Activated naive CD4-positive, alpha-beta T cell treated with anti-CD3 and anti-CD28 coated beads, Interleukin-2, amount 10 ng/mL, durations not matched to agents 7 days and 5 days (primary cell): ENCODE data around the gene GPR84.
"Not testable (repeated sequence)": the region's sequence is repeated elsewhere in the genome, so short reads cannot be mapped to it uniquely, and the experiment has no call there.

ENCODE experiments used
- CTCF ChIA-PET: fragments of 350-600 bp; sonication (Branson Sonifier 250); formaldehyde crosslinking; loops from one replicate; lab custom pipeline; 2021; ENCODE audit warnings: antibody characterized with exemption; lab: Charles Lee
- DNase-seq: peaks from one replicate; pipeline ENCODE4 v3.0.0-alpha.2; 2020
- H3K27ac Mint-ChIP-seq: one replicate; pipeline ENCODE4 v1.8.0; 2021; ENCODE audit warnings: mild to moderate bottlenecking, moderate library complexity, mixed read lengths
- H3K27me3 Mint-ChIP-seq: one replicate; pipeline ENCODE4 v1.8.0; 2021; ENCODE audit warnings: mild to moderate bottlenecking, mixed read lengths
- H3K36me3 Mint-ChIP-seq: one replicate; pipeline ENCODE4 v1.8.0; 2021; ENCODE audit warnings: mixed read lengths
- H3K4me1 Mint-ChIP-seq: one replicate; pipeline ENCODE4 v1.8.0; 2021; ENCODE audit warnings: mixed read lengths
- H3K4me3 Mint-ChIP-seq: one replicate; pipeline ENCODE4 v1.8.0; 2021; ENCODE audit warnings: mild to moderate bottlenecking, moderate library complexity, mixed read lengths
- H3K9me3 Mint-ChIP-seq: one replicate; pipeline ENCODE4 v1.8.0; 2021; ENCODE audit warnings: mixed read lengths

Gene GPR84

DNA sequence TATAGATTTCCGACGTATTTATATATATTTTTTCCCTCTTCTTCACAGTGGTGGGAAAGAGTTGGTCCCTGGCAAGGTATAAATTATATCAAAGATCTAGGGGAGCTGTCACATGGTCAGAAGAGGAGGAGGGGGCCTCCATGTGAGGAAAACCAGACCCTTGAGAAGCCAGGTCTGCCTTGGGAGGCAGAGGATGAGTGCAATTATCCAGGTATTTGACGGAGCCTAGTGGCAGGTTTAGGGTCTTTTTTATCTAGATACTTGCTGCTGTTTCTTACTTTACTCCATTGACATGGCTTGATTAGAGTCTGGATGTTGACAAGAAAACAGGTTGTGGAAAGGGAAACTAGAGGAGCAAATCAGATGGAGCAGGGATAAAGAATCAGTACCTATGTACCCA is 33.8 kb downstream of the GPR84 start:
- Mint-ChIP-seq H3K36me3 (peaks cover 24% of the 10 kb centered on the region), H3K9me3 (no peaks in the 10 kb centered on the region), H3K27me3 (no peaks in the 10 kb centered on the region), H3K27ac (peak overlapping the region; percentile 63), H3K4me3 (no peak overlapping the region), H3K4me1 (peaks cover 60% of the 10 kb centered on the region)
- CTCF ChIA-PET, result interaction anchor here (0.8 to 1.1 kb wide), 2 partner anchors 69 to 114 kb away, joined by 3 read pairs; no protein-coding TSS in a partner anchor
- DNase-seq, result no peak

GRCh38 chr12:54329759-54330158 is 34.5 kb downstream of the GPR84 start:
- no peak for DNase-seq
- CTCF ChIA-PET, result interaction anchor here (0.8 to 1.1 kb wide), 3 partner anchors 39 to 113 kb away, joined by 3 read pairs; no protein-coding TSS in a partner anchor
- H3K27me3 Mint-ChIP-seq, result no peaks in the 10 kb centered on the region
- H3K4me1 Mint-ChIP-seq, result peaks cover 66% of the 10 kb centered on the region
- no peak overlapping the region for H3K4me3 Mint-ChIP-seq
- no peaks in the 10 kb centered on the region for H3K9me3 Mint-ChIP-seq
- H3K36me3 Mint-ChIP-seq, result peaks cover 24% of the 10 kb centered on the region
- no peak overlapping the region for H3K27ac Mint-ChIP-seq

DNA sequence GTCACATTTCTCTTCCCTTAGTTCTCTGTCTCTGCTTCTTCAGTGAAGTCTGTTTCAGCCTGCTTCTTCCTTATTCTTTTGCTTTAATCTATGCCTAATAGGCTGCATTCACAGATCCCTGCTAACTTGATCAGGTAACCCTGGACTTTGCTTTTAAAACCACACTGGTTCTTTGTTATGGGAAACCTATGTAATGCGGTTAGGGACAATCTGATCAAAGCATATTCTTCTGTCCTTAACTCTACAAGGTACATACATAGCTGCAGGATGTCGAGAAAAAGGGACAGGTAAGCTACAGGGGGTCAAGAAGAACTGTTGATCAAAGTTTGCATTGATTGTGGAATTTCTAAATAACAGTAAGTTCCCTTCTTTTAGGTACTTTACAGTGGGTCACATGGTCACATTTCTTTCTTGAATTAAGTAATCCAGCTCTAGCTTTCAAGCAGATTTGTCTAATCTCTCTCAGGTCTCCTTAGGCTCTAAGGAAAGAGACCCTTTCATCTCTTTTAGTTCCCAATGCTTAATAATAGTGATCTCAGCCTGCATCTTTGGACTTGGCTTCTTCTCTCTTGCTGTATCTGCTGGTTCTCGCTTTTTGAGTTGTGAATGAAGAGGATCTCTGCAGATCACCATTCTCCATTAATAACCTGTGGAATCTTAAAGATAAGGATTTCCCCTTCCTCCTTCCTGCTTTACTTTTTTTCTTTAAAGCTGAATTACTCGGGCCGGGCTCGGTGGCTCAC is 35.5 kb downstream of the GPR84 start:
- Mint-ChIP-seq H3K4me3 (peak overlapping the region; percentile 41), H3K4me1 (peaks cover 70% of the 10 kb centered on the region), H3K9me3 (no peaks in the 10 kb centered on the region), H3K27ac (peak overlapping the region; percentile 87), H3K36me3 (peaks cover 24% of the 10 kb centered on the region), H3K27me3 (no peaks in the 10 kb centered on the region)
- CTCF ChIA-PET, result interaction anchor here (1.0 to 1.9 kb wide), 2 partner anchors 8 to 40 kb away, joined by 3 to 12 read pairs; no protein-coding TSS in a partner anchor
- no peak for DNase-seq

GRCh38 chr12:54325442-54326109 is 38.7 kb downstream of the GPR84 start:
- peaks cover 51% of the 10 kb centered on the region for H3K4me1 Mint-ChIP-seq
- H3K27me3 Mint-ChIP-seq, DNase-seq, H3K9me3 Mint-ChIP-seq: not testable (repeated sequence)
- peak overlapping the region; percentile 88 for H3K4me3 Mint-ChIP-seq
- H3K27ac Mint-ChIP-seq, result peak overlapping the region; percentile 86
- CTCF ChIA-PET, result interaction anchor here (0.7 to 2.6 kb wide), 15 partner anchors 8 to 103 kb away, joined by 3 to 20 read pairs (median 4); no protein-coding TSS in a partner anchor
- H3K36me3 Mint-ChIP-seq, result peaks cover 16% of the 10 kb centered on the region

DNA sequence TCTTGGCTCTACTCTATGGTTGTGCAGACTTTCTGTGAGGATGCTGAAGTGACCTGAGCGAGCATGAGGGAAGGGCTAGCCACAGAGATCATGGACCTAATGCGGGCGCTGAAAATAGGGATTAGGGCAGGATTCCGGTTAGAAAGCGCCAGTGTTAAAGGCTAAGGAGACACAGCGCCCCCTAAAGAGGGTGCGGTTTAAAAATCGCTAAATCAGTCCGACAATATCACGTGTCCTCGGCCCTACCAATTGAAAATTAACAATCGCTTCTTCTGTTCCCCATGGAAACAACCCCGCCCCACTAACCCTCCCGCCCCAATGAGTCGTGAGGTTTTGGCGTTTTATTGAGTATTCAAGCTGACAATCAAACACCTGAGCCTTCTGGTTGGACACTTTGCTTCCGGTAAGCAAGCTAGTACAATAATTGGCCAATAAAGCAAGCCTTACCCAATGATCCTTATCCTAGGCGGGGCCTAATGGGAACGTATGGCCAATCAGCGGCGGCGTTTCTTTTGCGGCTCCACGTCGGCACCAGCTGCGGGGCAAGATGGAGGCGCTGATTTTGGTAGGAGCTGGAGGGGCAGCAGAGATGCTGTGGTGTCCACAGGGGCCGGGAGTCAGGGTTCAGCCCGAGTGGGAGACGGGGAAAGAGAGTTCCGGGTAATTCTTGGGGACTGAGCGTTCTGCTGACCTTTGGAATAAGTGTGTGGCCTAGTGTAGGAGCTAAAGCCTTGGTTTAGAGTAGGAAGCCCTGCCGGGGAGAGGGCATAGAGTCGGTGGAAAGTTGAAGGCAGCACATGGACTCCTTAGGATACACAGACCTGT is 39.5 kb downstream of the GPR84 start, which contains the start of gene COPZ1:
Gene COPZ1 (plus strand): TSS at position 515 of the 825 bp plus-strand sequence. CDS start 33 bp downstream, at position 548.
- Mint-ChIP-seq H3K4me3 (peak within 1 kb of the TSS; percentile 88), H3K27ac (peak within 1 kb of the TSS; percentile 86), H3K4me1 (peaks cover 43% of the 10 kb centered on the region), H3K27me3 (peaks cover 4% of the 10 kb centered on the region), H3K9me3 (no peaks in the 10 kb centered on the region), H3K36me3 (peaks cover 12% of the 10 kb centered on the region)
- CTCF ChIA-PET, result interaction anchor here (0.7 to 2.6 kb wide), 17 partner anchors 9 to 111 kb away, joined by 3 to 20 read pairs (median 4); no protein-coding TSS in a partner anchor
- DNase-seq, result peak; percentile 97

DNA sequence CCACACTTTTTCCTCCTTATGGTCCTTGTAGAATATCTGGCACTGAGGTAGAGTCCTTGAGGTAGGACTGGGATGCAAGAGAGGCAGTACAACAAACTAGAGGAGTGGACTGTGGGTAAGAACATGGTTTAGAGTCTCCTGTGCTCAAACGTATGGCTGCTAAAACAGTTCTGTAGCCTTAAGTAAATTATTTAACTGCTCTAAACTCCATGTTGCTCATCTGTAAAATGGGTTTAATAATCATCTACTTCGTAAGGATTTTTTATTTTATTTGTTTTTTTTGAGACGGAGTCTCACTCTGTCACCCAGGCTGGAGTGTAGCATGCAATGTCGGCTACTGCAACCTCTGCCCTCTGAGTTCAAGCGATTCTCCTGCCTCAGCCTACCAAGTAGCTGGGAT is 42.9 kb downstream of the GPR84 start:
- Mint-ChIP-seq H3K4me3 (no peak overlapping the region), H3K4me1 (peaks cover 15% of the 10 kb centered on the region), H3K27ac (no peak overlapping the region), H3K9me3 (no peaks in the 10 kb centered on the region), H3K36me3 (no peaks in the 10 kb centered on the region), H3K27me3 (peaks cover 17% of the 10 kb centered on the region)
- DNase-seq, result no peak
- CTCF ChIA-PET, result interaction anchor here (1.3 kb wide), 1 partner anchor 16 kb away, joined by 3 read pairs; no protein-coding TSS in a partner anchor
